ENCODE results near the gene ONECUT3.

DNA sequence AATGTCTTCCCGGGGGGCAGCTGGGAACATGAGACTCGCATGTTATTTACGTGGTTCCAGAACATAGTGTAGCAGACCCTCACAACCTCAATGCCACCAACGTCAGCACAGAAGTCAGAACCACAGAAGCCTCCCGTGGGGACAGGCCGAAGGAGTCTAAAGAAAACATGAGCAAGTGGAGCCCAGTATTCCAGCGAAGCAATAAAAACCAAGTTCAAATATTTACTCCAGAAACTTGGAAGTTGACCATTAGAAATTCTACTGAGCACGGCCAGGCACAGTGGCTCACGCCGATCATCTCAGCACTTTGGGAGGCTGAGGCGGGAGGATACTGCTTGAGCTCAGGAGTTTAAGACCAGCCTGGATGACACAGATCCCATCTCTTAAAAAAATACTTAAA, 76.7 kb downstream of the ONECUT3 start:
- TF ChIP-seq POLR2A (IDR thresholded peaks at IDR 0.05; ENCODE audit: low read depth, low read length) (no peak), POLR2AphosphoS5 (IDR thresholded peaks at IDR 0.05; ENCODE audit: low read depth, low read length) (no peak)
